Right ventricle myocardium superior (tissue), 1 donor: ENCODE data around the gene UNC13D. TPM values are rescaled to one million over a fixed set of nuclear protein-coding genes. Genes with fewer than 3 reads are reported as not detected.
A peak's percentile ranks its signal among the peaks of the same experiment; 100 is the strongest.

Experiments
- ATAC-seq: fragments of 200-7000 bp; cut with Tn5 transposase; one replicate; pipeline ENCODE4 v1.9.1; 2020; ENCODE audit warnings: mild to moderate bottlenecking; ENCODE audit not compliant: poor library complexity
- DNase-seq: peaks from one replicate; pipeline ENCODE4 v3.0.0-alpha.2; 2020
- intact Hi-C: fragments of 100-400 bp; cut with DNase I; formaldehyde crosslinking; loops from one replicate; pipeline ENCODE4 v1.11.2; 2022
- total RNA-seq: library from RNA; stranded (reverse); fragmentation: NEBNext Ultra II Directional; extraction: Animal tissue kit (Norgen Biotek cat#: 25700); gene quantifications from one replicate; pipeline ENCODE4 v1.2.1, GENCODE V29; 2021
- donor health status: DM: no; HTN: yes; CAD: no; lungs with severe emphysema.

UNC13D gene
- total RNA-seq, 1 donor from 2014 or later, result 10.6 TPM

DNA sequence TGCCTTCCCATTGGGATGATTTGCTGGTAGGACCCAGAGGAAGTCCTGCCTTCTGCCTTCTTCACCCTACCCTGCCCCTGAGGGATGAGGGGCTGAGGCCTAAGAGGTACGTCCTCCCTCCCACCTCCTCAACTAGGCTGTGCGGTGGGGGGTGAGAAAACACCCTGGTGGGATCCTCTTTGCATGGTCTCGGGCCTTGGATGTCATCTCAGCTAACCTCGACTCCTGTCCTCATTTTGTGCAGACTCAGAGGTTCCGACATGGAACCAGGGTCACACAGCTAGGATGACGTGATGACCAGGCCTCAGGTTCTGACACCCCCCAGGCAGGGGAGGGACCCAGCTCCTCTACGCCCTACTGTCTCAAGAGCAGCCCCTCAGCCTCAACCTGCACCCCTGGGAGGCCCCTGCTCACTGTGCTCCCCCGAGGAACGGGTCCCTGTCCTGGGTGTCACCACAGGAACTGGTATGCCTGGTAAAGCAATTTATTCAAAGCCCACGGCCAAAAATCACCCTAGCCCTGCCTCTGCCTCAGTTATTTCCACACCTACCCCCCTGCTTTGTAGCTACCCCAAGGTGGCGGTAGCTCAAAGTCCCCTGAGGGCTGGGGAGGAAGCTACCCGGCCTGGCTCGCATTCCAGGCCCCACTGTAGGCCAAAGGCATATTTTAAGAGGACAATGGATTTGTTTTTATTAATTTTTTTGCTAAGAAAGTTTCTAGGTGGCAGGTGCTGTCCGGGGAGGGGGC lies 17.5 kb downstream of the UNC13D start:
- intact Hi-C loops, result loop anchor here (5.0 kb wide), 1 partner anchor 54 kb away; no protein-coding TSS in a partner anchor
- DNase-seq (no peak), ATAC-seq (no peak)

DNA sequence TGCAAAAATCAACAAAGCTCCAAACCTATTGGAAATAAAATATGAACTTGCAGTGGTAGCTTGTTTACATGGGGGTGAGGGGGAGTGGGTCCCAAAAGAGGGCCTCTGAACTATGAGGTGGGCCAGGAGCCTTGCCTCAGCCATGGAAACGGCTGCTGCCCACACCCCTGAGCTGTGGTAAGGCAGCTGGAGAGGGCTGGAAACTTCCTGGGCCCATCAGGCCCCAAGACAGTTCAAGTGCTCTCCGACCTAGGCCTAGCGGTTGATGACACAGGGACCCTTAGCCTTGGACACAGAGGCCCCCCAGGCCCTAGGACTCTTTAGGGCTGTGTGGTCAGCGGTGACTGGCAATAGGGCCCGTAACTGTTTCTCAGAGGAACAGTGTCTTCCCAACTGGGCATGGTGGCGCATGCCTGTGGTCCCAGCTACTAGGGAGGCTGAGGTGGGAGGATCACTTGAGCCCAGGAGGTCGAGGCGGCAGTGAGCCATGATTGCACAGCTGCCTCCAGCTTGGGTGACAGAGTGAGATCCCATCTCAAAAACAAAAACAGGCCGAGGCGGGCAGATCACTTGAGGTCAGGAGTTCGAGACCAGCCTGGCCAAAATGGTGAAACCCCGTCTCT lies 18.3 kb downstream of the UNC13D start:
- intact Hi-C loops, result loop anchor here (5.0 kb wide), 1 partner anchor 54 kb away; no protein-coding TSS in a partner anchor
- DNase-seq (no peak), ATAC-seq (no peak)

DNA sequence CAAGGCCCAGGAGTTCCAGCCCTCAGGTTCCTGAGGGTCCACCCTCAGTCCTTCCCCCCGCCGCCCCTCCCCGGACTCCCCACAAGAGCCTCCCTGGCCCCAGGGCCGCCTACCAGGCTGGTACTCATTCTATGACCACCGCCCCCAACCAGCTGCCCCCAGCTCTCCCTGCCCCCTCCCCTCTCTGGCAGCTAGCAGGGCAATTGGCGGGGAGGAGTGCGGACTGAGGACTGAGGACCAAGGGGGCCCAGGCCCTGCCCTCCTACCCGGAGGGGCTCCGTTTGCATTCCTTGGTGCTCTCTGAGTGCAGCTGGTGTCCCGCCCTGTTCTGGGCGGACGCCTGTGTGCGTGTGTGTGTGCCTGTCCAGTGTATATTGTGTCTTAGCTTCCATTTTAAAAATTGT lies 19.1 kb downstream of the UNC13D start:
- DNase-seq, result no peak
- no peak for ATAC-seq
- intact Hi-C loops, result loop anchor here (5.0 kb wide), 1 partner anchor 53 kb away; no protein-coding TSS in a partner anchor

DNA sequence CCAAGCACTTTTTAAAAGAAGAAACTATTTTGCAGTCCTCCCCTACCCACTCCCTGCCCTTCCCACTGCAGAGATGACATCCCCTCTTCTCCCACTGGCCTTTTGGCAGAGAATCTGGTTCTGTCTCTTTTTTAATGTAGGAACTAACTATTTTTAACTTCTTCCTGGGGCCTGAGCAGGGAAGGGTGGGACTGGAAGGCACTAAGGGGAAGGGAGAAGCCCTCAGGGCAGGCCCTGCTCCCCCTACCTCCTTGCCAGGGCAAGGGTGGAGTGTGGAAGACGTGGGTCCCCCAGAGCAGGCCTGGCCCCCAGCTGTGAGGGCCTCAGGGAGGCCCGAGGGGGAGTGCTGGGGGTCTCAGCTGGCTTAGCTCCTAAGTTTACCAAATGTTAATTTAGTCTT lies 19.5 kb downstream of the UNC13D start:
- ATAC-seq, result no peak
- intact Hi-C loops, result loop anchor here (5.0 kb wide), 1 partner anchor 52 kb away; no protein-coding TSS in a partner anchor
- DNase-seq, result no peak

DNA sequence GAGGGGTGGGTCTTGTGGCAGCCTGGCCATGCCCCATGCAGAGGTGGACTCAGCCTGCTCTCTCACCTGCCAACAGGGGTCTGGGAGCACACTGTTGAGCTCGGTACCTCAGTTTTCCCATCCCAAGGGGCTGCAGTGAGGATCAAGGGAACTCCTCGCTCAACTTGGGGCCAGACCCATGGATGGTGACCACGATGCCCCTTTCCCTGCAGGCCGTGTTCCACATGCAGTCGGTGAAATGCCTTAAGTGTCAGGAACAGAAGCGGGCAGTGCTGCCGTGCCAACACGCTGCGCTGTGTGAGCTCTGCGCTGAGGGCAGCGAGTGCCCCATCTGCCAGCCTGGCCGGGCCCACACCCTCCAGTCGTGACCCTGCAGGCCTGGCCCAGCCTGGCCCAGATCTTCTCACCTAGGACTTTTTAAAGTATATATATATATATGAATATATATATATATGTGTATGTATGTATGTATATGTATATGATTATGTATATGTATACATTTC lies 20.1 kb downstream of the UNC13D start:
- ATAC-seq (no peak), DNase-seq (no peak)
- intact Hi-C loops, result no loop called here

DNA sequence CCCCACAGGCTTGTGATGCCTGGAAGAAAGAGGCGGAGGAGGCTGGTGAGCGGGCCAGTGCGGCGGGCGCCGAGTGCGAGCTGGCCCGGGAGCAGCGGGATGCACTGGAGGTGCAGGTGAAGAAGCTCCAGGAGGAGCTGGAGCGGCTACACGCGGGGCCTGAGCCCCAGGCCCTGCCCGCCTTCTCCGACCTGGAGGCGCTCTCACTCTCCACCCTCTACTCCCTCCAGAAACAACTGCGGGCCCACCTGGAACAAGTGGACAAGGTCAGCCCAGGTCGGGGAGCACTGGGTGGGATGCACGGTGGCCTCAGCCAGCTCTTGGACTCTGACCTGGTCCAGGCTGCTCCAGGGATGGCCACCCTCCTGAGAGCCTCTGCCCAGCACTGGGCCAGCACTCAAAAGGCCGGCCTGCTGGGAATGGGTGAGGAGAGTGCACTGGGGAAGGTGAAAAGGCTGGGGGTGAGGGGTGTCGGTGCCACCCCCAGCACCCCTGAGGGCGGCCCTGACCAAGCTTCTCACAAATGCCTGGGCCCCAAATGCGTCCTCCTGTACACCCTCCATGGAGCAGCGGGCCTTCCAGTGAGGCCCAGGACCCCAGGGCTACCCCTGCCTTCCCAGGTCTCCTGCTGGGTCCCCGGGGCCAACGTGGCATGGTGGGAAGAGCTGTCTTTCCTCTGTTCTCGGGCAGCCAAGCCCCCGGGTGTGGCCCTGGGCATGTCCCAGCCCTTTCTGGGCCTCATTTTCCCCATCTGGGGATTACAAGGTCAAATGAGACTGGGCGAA lies 20.8 kb downstream of the UNC13D start:
- DNase-seq, result no peak
- ATAC-seq, result no peak
- intact Hi-C loops, result no loop called here

DNA sequence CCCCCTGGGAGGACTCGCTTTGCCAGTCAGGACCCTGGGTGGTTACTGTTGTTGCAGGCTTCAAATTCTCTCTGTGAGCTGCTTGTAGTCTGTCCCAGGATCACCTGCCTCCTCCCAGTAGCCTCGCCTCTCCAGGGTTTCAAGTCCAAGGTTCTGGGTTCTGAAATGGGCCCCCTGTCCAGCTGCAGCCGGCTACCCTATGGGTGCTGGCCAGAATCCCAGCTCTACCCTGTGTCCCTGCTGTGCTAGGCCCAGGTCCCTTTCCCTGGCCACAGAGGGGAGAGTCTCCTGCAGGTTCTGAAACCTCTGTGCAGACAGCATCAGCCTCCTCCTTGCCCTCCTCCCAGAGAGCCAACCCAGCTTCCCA lies 21.4 kb downstream of the UNC13D start:
- intact Hi-C loops, result no loop called here

DNA sequence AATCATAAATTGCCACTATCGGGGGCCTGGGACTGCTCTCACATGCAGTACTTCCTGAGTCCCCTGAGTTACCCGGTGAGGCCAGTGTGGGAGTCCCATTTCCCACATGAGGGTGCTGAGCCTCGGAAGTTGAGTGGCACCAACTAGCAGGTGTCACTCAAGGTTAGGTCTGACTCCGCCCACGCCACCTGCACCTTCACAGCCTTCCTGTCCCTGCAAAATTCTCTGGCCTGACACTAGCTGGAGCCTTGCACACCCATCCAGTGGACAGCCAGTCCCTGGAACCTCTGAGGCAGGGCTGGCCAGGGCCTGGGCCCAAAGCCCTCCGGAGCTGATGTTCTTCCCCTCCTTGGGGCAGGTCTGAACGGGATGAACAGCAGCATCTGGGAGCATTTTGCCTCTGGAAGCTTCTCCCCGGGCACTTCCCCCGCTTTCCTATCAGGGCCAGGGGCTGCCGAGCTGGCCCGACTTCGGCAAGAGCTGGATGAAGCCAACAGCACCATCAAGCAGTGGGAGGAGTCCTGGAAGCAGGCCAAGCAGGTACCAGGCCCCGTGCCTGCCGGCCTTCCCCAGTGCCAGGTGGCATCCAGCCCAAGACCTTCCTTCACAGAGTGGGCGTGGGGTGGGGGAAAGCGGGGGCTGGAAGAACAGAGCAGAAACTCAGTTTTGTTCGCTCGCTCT lies 21.9 kb downstream of the UNC13D start:
- ATAC-seq, result no peak
- intact Hi-C loops, result no loop called here
- no peak for DNase-seq

More for the DNA sequence above, 21.4 kb downstream of the UNC13D start:
- ATAC-seq (no peak), DNase-seq (no peak)

DNA sequence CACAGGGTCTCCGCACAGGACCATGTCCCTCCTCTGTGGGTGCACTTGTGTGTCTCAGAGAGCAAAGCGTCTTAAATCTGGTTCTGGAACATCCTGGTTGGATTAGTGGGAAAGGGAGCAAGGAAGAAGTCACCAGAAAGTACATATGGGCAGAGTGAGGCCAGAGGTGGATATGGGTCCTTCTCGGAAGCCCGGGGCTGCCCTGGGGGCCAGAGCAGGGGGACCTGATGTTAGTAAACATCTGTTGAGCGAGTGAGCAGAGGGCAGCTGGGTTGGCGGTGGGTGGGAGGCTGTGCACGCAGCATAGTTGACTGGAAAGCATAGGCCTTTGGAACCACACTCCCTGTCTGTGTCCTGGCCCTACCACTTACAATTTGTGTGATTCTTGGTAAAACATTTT lies 22.7 kb downstream of the UNC13D start:
- intact Hi-C loops, result no loop called here
- ATAC-seq (no peak), DNase-seq (no peak)

DNA sequence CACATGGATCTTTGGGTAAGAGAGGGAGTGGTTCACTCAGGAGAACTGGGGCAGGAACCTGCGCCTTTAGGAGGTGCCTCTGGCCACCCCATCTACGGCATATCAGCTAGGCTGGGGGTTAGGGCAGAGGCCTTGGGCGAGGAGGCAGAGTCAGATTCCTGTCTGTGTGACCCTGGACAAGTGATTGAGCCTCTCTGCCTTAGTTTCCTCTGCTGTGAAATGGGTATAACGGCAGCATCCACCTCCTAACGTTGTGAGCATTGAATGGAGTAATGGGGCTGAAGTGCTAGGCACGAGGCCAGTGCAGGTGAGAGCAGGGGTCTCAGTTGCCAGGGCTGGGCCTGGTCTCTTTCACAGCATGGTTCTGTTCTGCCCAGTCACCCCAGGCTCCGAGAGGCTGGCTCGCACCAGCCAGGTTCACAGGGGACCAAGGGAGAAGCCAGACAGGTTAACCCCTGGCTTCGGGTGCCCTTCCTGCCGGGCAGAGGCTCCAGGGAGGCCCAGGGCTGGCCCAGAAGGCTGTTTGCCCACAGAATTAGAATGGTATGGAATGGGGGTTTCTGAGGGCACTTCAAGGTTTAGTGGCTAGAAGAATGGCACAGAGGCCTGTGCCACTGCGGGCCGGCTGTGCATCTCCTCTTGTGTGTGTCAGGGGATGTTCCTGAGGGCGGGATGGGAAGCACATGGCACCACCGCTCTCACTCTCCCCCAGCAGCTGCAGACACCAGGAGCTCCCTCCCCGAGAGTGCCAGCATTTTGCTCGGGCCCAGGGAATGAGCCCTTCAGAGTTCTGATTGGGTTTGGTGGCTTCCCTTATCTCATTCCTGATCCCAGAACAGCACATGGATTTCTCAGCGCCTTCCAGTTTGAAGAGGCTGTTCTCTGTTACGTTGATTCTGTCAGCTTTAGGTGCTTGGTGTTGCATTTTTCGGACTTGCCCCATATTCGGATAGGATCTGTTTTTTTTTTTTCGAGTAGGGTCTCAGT lies 23.8 kb downstream of the UNC13D start:
- intact Hi-C loops, result no loop called here
- ATAC-seq (no peak), DNase-seq (no peak)

DNA sequence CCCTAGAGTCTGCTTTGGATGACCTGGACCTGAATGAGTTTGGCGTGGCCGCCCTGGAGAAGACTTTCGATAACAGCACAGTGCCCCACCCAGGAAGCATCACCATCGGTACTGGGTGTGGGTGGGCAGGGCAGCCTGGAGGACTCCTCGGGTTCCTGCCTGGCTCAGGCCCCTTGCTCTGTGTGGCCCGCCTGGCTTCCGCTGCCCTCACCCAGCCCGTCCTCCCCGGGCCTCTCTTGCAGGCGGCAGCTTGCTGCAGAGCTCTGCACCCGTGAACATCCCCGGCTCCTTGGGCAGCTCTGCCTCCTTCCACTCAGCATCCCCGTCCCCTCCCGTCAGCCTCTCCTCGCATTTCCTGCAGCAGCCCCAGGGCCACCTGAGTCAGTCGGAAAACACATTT lies 24.5 kb downstream of the UNC13D start:
- intact Hi-C loops, result no loop called here
- DNase-seq (no peak), ATAC-seq (no peak)

DNA sequence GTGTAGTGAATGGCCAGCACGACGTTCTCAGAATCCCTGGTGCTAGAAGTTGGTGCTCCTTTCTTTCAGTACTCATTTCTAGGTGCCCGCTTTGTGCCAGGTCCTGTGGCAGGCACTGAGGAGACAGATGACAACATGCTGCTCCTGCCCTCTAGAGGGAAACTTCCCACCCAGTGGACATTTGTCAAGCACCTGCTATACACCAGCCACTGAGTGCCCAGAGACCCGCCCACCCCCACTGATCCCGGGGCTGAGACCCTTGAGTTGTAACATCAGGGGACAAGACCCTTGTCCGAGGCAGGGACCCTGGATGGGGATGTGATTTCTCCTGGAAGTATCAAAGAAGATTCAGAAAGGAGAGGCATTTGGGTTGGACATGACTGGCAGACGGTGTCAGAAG lies 25.1 kb downstream of the UNC13D start:
- DNase-seq, result no peak
- intact Hi-C loops, result no loop called here
- ATAC-seq, result no peak

DNA sequence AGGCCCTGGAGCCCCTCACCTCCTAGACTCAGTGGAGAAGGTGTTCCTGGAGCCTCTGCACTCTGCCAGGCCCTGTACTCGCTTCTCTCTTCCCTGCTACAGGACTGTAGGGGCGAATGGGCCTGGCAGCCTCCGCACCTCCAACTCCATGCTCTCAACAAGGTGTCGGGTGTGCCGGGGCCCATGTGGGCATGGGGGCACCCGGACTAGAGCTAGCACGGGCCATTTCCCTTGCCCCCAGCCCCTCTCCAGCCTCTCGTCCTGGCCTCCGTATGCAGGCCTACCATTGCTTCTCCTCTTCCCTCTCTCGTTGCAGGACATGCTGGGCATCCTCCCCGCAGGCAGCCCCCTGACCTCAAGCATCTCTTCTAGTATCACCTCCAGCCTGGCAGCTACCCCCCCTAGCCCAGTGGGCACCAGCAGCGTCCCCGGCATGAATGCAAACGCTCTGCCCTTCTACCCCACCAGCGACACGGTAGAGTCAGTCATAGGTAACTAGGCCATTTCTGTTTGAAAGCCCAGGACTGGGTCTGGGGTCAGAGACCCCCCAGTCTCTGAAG lies 25.8 kb downstream of the UNC13D start:
- intact Hi-C loops, result no loop called here
- no peak for DNase-seq
- ATAC-seq, result no peak

DNA sequence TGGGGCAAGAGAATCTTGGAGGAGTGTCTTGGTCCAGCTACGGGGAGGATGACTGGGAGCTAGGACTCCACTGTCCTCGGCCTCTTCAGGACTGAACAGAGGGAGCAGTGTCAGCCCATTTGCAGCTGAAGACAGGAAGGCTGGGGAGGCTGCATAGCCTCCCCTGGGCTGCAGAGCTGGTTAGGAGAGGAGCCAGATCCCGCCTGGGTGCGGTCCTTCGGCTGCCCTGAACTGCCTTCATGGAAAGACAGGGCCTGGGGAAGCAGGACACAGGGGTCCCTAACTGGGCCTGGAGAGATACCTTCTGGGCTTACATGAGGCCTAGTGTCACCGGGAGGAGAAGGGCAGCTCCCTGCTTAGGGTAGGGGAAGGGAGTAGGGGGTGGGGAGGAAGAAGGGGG lies 26.6 kb downstream of the UNC13D start:
- intact Hi-C loops, result no loop called here
- no peak for DNase-seq
- no peak for ATAC-seq

DNA sequence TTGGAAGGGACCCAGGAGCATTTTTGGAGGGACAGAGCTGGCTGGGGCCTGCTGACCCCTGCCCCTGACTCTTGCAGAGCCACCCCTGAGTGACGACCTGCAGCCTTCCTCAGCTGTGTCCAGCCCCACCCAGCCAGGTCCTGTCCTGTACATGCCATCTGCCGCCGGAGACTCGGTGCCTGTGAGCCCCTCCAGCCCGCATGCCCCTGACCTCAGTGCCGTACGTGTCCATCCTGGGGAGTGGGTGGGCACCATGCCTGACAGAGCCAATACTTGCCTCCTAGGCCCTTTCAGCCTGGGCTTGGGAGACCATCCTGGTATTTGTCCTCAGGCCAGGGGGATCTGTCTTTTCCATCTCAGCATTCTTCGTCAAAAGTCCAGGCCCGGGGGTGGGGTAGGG lies 27.5 kb downstream of the UNC13D start:
- DNase-seq (peak; percentile 35), ATAC-seq (no peak)

DNA sequence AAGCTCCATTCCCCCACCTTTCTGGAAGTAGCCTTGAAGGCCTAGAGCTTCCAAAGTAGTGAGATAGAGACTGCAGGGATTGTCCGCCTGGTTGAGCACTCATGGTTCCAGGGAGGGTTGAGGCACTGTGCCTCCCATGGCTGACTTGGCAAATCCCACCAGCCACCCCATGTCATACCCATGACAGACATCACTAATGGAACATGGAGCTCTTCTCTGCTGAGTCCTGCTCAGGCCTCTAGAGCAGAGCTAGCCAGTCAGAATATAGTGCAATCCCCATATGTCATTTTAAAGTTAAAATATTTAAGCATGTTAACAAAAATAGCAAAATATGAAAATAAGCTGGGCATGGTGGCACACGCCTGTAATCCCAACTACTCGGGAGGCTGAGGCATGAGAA lies 28.8 kb downstream of the UNC13D start:
- intact Hi-C loops, result no loop called here
- DNase-seq (no peak), ATAC-seq (no peak)

More for the DNA sequence above, 27.5 kb downstream of the UNC13D start:
- intact Hi-C loops, result no loop called here

DNA sequence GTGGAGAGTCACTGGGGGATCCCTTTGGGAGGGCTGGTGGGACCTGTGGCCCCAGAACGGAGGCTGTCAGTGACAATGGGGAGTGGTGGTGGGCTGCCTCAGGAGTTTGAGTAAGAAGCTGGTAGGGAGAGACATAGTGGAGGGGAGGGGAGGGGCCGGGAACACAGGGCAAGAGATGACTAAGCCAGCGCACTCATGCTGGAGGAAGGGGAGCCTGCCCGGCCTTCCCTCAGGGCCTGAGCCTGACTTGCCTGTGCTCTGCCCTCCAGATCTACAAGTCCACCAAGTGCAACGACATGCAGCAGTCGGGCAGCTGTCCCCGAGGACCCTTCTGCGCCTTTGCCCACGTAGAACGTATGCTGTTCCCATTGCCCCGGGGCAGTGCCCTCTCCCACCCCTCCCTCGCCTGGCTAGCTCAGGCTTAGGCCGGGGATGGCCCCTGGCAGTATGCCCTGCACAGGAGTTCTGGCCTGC lies 29.3 kb downstream of the UNC13D start:
- DNase-seq (peak; percentile 24), ATAC-seq (no peak)
- intact Hi-C loops, result no loop called here
